RWPE1 (cell line): Measurements from ENCODE around the gene KCNQ2.

Experiments
- CTCF ChIA-PET: fragments of 350-600 bp; sonication (Branson Sonifier 250); formaldehyde crosslinking; extraction: SDS; loops from one replicate; lab custom pipeline; 2021; lab: Yijun Ruan, JAX
- POLR2A ChIA-PET: fragments of 400-600 bp; formaldehyde crosslinking; extraction: SDS; loops from one replicate; lab custom pipeline; 2020; ENCODE audit warnings: antibody characterized with exemption; ENCODE audit not compliant: low non-redundant PET; lab: Yijun Ruan, JAX
- DNase-seq: peaks from one replicate; pipeline ENCODE4 v3.0.0; 2012; ENCODE audit warnings: low spot score
- H3K27ac ChIP-seq: fragments of 450-650 bp; 2 replicates; pipeline ENCODE4 v1.5.1; 2017
- TF ChIP-seq, protein P1 (sequence below): fragments of 450-650 bp; conservative IDR thresholded peaks from 2 replicates; pipeline ENCODE4 v1.5.1; 2017; ENCODE audit warnings: low read depth, mild to moderate bottlenecking

Gene KCNQ2

DNA sequence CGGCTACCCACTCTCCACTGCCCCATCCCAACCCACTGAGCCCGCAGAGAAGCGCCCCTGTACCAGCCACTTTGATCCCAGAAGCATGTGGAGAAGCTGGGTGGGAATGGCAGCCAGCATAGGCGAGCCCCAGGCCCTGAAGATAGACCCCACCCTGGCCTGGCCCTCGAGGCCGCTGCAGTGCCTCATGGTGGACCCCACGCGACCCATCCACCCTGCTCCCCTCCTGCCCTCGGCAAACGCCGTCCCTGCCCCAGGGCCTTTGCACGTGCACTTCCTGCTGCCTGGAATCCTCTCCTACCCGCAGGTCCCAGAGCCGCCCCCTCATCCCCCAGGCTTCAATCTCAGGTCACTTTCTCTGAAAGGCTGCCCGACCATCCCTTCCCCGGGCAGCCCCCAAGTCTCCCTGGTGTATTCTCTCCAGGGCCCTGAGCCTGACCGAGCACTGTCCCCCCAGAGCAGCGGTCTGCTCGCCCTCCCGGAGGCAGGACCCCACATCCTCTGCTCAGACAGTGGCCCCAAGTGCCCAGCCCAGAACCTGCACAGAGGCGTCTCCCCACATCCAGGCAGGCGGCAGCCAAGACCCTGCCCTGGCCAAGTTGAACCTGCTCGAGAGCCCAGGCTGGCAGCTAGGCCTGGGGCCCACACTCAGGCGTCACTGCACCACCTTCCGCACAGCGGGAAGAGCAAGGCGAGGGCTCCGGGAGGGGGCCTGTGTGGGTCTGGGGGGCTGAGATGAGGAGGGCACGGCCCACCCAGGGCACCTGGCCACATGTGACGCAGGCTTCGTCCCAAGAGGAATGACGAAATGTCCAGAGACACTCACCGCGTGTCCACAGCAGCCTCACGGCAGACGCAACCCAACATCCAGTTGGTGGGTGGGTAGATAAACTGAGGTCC, 14.0 kb downstream of the KCNQ2 start:
- TF ChIP-seq, protein P1, sequence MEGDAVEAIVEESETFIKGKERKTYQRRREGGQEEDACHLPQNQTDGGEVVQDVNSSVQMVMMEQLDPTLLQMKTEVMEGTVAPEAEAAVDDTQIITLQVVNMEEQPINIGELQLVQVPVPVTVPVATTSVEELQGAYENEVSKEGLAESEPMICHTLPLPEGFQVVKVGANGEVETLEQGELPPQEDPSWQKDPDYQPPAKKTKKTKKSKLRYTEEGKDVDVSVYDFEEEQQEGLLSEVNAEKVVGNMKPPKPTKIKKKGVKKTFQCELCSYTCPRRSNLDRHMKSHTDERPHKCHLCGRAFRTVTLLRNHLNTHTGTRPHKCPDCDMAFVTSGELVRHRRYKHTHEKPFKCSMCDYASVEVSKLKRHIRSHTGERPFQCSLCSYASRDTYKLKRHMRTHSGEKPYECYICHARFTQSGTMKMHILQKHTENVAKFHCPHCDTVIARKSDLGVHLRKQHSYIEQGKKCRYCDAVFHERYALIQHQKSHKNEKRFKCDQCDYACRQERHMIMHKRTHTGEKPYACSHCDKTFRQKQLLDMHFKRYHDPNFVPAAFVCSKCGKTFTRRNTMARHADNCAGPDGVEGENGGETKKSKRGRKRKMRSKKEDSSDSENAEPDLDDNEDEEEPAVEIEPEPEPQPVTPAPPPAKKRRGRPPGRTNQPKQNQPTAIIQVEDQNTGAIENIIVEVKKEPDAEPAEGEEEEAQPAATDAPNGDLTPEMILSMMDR = no peak
- ChIA-PET POLR2A (no interaction called here), CTCF (interaction anchor here (0.6 to 2.1 kb wide), 3 partner anchors 29 to 328 kb away, joined by 3 to 11 read pairs (median 4); no protein-coding TSS in a partner anchor)
- peak overlapping the region; percentile 66 for H3K27ac ChIP-seq
- no peak for DNase-seq

DNA sequence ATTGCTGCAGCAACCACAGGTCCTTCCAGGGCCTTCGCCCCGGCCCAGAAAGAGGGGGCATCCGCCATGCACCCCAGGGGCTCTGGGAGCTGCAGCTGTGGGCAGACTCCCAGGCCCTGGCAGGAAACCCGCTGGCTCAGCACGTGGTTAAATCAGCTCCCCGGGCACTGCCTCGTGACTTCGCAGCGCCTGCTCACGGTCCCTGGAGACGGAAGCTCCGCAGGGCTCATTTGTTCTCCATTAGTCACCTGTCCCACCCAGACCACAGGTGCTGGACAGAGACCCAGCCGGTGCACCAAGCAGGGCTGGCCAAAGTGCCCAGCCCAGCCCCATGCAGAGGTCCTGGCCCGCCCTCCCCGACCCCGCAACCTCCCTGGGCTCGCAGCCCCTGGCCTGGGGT, 14.7 kb downstream of the KCNQ2 start:
- TF ChIP-seq, protein P1 = no peak
- ChIA-PET CTCF (interaction anchor here (0.6 to 2.1 kb wide), 4 partner anchors 38 to 479 kb away, joined by 3 to 11 read pairs (median 4); no protein-coding TSS in a partner anchor), POLR2A (no interaction called here)
- H3K27ac ChIP-seq = peak overlapping the region; percentile 66
- DNase-seq = peak; percentile 98

DNA sequence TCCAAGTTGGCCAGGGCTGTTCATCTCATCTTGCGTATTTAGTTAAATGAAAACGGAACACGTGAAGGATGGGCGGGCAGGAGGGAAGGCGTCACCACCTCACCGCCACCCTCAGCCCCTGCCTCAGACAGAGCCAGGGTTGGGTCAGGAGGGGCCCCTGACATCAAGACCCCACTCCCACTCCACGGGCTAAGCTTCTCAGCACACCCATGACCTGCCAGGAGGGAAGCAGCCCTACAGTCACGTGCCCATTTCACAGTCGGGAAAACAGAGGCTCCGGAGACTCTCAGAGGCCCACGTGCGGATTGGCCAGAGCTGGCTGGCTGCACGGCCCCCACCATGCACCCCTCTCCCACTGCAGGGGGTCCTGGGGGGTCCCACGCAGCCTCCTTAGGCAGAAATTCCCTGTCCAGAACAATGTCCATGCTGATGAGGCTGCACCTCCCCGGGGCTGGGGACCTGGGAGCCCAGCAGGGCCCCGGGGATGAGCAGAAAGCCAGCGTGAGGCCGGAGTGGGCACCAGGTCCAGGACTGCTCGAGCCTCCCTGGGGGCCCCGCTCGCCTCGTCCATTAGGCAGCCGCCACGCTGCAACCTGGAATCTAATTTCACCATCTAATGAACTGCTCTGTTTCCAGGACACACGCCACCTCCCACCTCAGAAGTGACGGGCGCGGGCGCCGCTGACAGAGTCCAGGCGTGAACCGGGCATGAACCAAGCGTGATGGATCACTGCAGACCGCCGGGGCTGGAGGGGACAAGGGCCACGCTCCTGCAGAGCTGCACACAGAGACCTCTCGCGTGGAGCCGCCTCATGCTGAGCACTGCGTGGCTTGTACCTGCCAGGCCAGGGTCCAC, 15.8 kb downstream of the KCNQ2 start:
- H3K27ac ChIP-seq = peak overlapping the region; percentile 66
- CTCF ChIA-PET = interaction anchor here (0.7 to 2.1 kb wide), 3 partner anchors 40 to 234 kb away, joined by 3 to 11 read pairs (median 4); no protein-coding TSS in a partner anchor
- DNase-seq = no peak
- TF ChIP-seq, protein P1 = no peak
- POLR2A ChIA-PET = no interaction called here

DNA sequence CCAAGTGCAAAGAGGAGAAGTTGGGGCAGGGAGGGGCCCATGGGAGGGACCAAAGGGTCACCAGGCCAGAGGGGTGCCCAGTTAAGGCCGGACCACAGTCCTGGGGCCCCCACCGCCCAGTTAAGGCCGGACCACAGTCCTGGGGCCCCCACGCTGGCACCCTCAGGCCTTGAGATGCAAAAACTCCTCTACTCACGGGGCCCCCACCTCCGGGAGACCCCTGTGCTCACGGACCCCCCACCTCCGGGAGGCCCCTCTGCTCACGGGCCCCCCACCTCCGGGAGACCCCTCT, 16.9 kb downstream of the KCNQ2 start:
- ChIA-PET CTCF (no interaction called here), POLR2A (no interaction called here)
- no peak for DNase-seq
- TF ChIP-seq, protein P1 = no peak
- H3K27ac ChIP-seq = no peak overlapping the region

DNA sequence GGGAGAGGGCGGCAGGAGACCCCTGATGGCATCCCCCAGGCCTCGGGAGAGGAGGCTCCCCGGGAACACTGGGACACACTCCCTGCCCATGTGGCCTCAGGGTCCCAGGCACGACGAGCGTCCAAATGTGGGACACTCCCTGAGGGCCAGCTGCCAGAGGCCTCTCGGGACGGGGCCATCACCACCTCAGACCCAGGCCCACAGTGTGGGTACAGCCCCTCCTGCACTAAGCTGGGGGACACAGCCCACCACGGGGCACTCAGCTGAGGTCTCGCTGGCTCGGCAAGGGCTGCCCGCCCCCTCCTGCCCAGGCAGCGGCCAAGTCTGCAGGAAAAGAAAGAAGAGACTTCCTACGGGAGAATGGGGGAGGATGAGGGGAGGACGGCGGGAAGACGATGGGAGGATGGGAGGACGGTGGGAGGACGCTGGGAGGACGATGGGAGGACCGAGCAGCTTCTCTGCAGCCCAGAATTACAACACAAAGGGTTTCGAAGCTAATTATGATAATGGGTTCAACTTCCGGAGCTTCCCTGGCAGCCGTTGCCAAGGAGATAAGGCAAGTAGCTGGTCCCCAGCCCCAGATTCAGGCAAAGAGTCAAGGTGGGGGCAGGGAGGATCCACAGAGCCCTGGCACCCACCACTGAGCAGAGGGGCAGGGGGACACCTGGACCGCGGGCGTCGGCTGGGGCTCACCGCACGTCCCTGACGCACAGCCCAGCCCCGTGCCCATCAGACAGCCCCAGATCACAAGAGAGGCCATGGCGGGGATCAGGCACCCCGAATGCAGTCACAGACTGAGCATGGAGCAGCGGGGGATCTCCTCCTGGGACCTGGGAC, 17.5 kb downstream of the KCNQ2 start:
- H3K27ac ChIP-seq = peak overlapping the region; percentile 73
- TF ChIP-seq, protein P1 = no peak
- ChIA-PET POLR2A (no interaction called here), CTCF (no interaction called here)
- no peak for DNase-seq
